GM19324 (cell line): Measurements from ENCODE around the gene PLEKHH2.
"Not testable (repeated sequence)": the region's sequence is repeated elsewhere in the genome, so short reads cannot be mapped to it uniquely, and the experiment has no call there.

Experiments used
- ATAC-seq: cut with Tn5 transposase; IDR thresholded peaks from one replicate; pipeline ENCODE4 v1.9.1; 2021; ENCODE audit warnings: mild to moderate bottlenecking, moderate library complexity; ENCODE audit not compliant: unreplicated experiment, low FRiP score

The PLEKHH2 gene

GRCh38 chr2:43636153-43636552 is 907 bp upstream of the PLEKHH2 start:
- ATAC-seq: not testable (repeated sequence)

- no peak for ATAC-seq
Observed at GRCh38 chr2:43636621-43637020, 439 bp upstream of the PLEKHH2 start.

GRCh38 chr2:43642363-43642762 is 5.3 kb downstream of the PLEKHH2 start:
- no peak for ATAC-seq

- no peak for ATAC-seq
Observed at GRCh38 chr2:43643680-43644079, 6.6 kb downstream of the PLEKHH2 start.

GRCh38 chr2:43648994-43649701 is 12.1 kb downstream of the PLEKHH2 start:
- ATAC-seq: no peak

- no peak for ATAC-seq
Observed at GRCh38 chr2:43653506-43653905, 16.4 kb downstream of the PLEKHH2 start.

GRCh38 chr2:43657241-43657640 is 20.2 kb downstream of the PLEKHH2 start:
- no peak for ATAC-seq

- ATAC-seq: no peak
Observed at GRCh38 chr2:43675646-43676321, 38.7 kb downstream of the PLEKHH2 start.

- ATAC-seq: no peak
Observed at GRCh38 chr2:43676322-43677050, 39.4 kb downstream of the PLEKHH2 start, which contains the start of gene C1GALT1C1L. Gene C1GALT1C1L, minus strand, starts transcription at chr2:43676429. Its CDS starts 107 bp downstream, at chr2:43676322.

GRCh38 chr2:43677783-43678182 is 40.7 kb downstream of the PLEKHH2 start:
- ATAC-seq: not testable (repeated sequence)

- no peak for ATAC-seq
Observed at GRCh38 chr2:43685357-43685756, 48.3 kb downstream of the PLEKHH2 start.

GRCh38 chr2:43689999-43690398 is 52.9 kb downstream of the PLEKHH2 start:
- ATAC-seq: no peak

- ATAC-seq: no peak
Observed at GRCh38 chr2:43692428-43692994, 55.5 kb downstream of the PLEKHH2 start.

- not testable (repeated sequence) for ATAC-seq
Observed at GRCh38 chr2:43698140-43698539, 61.1 kb downstream of the PLEKHH2 start.

GRCh38 chr2:43699761-43700160 is 62.7 kb downstream of the PLEKHH2 start:
- ATAC-seq: no peak

GRCh38 chr2:43701111-43701510 is 64.1 kb downstream of the PLEKHH2 start:
- ATAC-seq: no peak

GRCh38 chr2:43707255-43708015 is 70.4 kb downstream of the PLEKHH2 start:
- ATAC-seq: no peak

GRCh38 chr2:43708178-43708577 is 71.1 kb downstream of the PLEKHH2 start:
- no peak for ATAC-seq

- no peak for ATAC-seq
Observed at GRCh38 chr2:43708891-43709290, 71.8 kb downstream of the PLEKHH2 start.

GRCh38 chr2:43710866-43711265 is 73.8 kb downstream of the PLEKHH2 start:
- ATAC-seq: no peak
